ENCODE results near the gene NMNAT2. TPM values are rescaled to one million over a fixed set of nuclear protein-coding genes. Genes with fewer than 3 reads are reported as not detected.

The NMNAT2 gene
- total RNA-seq, 4 donors from 2014 or later: 1.0 to 4.5 (median 2.4) TPM

GRCh38 chr1:183438060-183438459, 19.9 kb upstream of the NMNAT2 start:
- TF ChIP-seq, protein P1, sequence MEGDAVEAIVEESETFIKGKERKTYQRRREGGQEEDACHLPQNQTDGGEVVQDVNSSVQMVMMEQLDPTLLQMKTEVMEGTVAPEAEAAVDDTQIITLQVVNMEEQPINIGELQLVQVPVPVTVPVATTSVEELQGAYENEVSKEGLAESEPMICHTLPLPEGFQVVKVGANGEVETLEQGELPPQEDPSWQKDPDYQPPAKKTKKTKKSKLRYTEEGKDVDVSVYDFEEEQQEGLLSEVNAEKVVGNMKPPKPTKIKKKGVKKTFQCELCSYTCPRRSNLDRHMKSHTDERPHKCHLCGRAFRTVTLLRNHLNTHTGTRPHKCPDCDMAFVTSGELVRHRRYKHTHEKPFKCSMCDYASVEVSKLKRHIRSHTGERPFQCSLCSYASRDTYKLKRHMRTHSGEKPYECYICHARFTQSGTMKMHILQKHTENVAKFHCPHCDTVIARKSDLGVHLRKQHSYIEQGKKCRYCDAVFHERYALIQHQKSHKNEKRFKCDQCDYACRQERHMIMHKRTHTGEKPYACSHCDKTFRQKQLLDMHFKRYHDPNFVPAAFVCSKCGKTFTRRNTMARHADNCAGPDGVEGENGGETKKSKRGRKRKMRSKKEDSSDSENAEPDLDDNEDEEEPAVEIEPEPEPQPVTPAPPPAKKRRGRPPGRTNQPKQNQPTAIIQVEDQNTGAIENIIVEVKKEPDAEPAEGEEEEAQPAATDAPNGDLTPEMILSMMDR (IDR thresholded peaks at IDR 0.05; ENCODE audit: low read depth): no peak

- TF ChIP-seq, protein P1 (IDR thresholded peaks at IDR 0.05; ENCODE audit: low read depth): no peak
These were observed 17.3 kb upstream of the NMNAT2 start for GRCh38 chr1:183435497-183435896.

DNA sequence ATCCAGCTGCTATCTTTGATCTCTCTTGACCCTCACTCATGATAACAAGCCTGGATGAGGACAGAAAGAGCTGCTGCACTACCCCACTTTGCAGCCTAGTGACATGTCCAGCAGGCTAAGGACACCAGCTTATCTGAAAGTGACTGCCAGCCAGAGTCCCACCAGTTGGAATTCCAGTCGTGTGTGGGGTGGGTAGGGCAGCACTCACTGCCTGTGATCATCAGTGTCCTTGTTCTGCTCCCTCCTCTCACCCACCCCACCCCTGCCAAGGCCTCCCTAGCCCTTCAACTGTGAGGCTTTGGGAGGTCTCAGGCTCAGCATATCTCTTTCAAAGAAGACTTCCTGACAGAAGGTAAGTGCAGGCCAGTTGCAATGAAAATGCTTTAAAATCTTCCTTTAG, 15.5 kb upstream of the NMNAT2 start:
- TF ChIP-seq, protein P1 (IDR thresholded peaks at IDR 0.05; ENCODE audit: low read depth): no peak

DNA sequence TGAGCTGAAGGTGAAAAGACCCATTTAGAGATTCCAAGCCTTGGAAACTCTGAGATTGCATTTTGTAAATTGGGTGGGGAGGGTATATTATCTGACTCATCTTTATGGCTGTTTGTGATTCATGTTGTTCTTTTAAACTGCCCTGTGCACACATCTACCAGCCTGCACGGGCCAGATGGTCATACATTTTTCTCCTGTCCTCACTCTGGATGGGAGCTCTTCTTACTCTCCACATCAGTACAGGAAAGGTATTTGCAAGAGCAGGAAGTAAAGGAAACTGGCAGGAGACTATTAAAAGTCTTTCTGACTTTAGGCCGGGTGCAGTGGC, 14.3 kb upstream of the NMNAT2 start:
- TF ChIP-seq, protein P1 (IDR thresholded peaks at IDR 0.05; ENCODE audit: low read depth): no peak

DNA sequence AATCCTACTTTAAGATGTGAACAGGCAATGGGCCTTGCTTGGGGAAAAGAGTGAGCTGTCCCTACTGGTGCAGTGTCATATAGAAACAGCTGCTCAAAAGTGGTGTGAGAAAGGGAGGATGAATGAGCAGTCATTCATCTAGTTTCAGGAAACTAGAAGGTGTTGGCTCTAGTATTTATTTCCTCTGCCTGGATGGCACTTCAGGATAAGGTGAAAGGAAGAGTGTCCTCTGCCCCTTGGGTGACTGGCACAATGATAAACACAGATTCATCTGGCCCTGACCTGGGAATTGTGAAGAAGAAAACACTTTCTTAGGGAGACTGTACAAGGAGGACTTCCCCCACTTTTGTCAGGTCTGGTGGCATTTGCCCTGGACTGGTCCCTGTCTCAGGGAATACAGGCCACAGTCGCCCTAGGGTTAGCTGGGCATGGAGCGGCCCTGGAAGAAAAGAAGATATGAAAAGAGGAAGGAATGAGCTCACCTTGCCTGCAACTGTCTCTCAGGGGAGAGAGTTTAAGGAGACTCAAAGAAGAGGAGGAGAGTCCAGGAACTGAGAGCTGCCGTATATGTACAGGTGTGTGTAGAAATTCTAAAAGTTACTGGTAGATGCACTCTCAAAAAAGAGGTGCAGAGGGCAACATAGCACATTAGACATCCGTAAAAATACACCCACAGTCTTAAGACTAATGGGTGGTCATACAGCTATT, 13.8 kb upstream of the NMNAT2 start:
- TF ChIP-seq, protein P1 (IDR thresholded peaks at IDR 0.05; ENCODE audit: low read depth): no peak

DNA sequence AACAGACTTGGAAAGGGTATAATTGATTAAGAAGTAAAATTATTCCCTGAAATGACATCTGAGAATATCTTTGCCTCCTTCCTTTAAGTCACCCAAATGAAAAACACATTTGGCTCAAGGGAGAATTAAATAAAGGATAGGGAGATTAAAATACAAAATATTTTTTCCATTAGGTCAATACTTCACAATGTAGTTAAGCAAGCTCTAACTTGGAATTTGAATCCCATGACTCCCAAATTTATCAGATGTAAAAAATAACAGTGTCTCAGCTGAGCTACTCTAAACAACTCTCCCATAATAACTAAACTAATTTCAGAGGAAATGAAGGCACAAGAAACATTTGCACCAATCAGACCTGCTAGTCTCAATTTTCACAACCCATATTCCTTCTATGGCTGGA, 6.5 kb upstream of the NMNAT2 start:
- TF ChIP-seq, protein P1 (IDR thresholded peaks at IDR 0.05; ENCODE audit: low read depth): no peak

DNA sequence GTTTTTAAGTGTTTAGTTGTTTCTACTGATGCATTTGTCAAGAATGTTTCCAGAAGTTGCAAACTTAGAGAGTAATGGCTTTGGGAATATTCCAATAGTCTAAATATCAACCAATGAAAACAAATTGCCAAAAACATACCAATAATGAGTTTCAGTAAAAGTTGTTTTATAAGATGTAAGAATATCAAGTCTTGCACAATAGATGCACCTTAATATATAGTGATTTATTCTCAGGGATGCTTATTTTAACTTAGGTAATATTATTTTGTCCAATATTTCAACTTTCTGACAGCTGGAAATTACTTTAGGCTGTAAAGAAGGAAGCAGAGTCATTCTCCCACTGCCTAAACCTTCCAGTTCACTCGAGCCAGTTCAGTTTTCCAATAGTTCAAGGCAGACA, 5.4 kb upstream of the NMNAT2 start:
- TF ChIP-seq, protein P1 (IDR thresholded peaks at IDR 0.05; ENCODE audit: low read depth): no peak
